Mesothelial cell of epicardium (in vitro differentiated cells): ENCODE data around the gene TELO2. TPM values are rescaled to one million over a fixed set of nuclear protein-coding genes. Genes with fewer than 3 reads are reported as not detected.

Experiments
- DNase-seq, 2 experiments: peaks; one replicate each; pipeline ENCODE4 v3.0.0; 2021; ENCODE audit warnings: low spot score in 2 of 2; ENCODE audit not compliant: unreplicated experiment in 2 of 2
- H3K27ac Mint-ChIP-seq: 2 replicates; pipeline ENCODE4 v1.8.0; 2021; ENCODE audit warnings: mixed read lengths
- H3K27me3 Mint-ChIP-seq: 2 replicates; pipeline ENCODE4 v1.8.0; 2021; ENCODE audit warnings: low read depth, mixed read lengths
- H3K36me3 Mint-ChIP-seq: 2 replicates; pipeline ENCODE4 v1.8.0; 2021; ENCODE audit warnings: mixed read lengths
- H3K4me1 Mint-ChIP-seq: 2 replicates; pipeline ENCODE4 v1.8.0; 2021; ENCODE audit warnings: mixed read lengths
- H3K4me3 Mint-ChIP-seq: 2 replicates; pipeline ENCODE4 v1.8.0; 2021; ENCODE audit warnings: mild to moderate bottlenecking, moderate library complexity, mixed read lengths
- H3K9me3 Mint-ChIP-seq: 2 replicates; pipeline ENCODE4 v1.8.0; 2021; ENCODE audit warnings: mixed read lengths
- total RNA-seq: library from RNA; stranded (reverse); gene quantifications from 3 replicates; pipeline ENCODE4 v1.2.1, GENCODE V29; 2021
- TF ChIP-seq, protein P1 (sequence below): fragments of 200-600 bp; sonication (generic); IDR thresholded peaks from one replicate; pipeline ENCODE4 v1.5.0; 2021; ENCODE audit warnings: antibody characterized with exemption; ENCODE audit not compliant: unreplicated experiment

The TELO2 gene
- total RNA-seq, 1 donor from 2014 or later: 70.2 TPM

DNA sequence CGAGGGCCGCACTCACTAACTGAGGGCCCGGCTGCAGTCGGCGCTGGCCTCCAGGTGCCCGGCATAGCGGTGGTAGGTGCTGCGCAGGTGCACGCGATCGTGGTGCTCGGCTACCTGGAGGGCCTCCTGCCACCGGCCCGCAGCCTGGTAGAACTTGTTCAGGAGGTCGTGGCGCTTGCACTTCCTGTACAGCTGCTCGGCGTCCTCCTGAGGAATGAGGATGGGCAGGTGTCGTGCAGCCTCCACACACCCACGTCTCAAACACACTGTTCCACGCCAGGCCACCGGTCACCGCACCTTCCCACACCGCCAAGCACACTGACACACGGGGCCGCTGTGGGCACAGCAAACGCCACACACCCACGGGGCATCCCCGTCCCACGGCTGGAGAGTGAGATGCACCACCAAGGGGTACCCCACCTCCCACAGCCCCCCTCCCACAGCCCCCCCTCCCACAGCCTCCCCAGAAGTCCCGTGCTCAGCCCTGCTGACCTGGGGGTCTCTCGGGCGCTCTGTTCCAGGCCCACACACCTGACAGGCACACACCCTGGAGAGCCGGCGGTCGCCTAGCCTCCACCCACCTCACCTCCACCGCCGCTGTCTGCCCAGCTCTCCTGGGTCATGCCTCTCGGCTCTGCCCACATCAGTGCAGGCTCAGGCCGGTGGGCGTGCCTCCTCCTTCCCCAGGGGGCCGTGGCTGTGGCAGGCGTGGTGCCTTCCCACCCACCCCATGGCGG, 32.9 kb downstream of the TELO2 start:
- Mint-ChIP-seq H3K4me3 (no peak overlapping the region), H3K4me1 (peaks cover 25% of the 10 kb centered on the region), H3K27me3 (no peaks in the 10 kb centered on the region), H3K9me3 (no peaks in the 10 kb centered on the region), H3K27ac (no peak overlapping the region), H3K36me3 (peaks cover 7% of the 10 kb centered on the region)
- TF ChIP-seq, protein P1, sequence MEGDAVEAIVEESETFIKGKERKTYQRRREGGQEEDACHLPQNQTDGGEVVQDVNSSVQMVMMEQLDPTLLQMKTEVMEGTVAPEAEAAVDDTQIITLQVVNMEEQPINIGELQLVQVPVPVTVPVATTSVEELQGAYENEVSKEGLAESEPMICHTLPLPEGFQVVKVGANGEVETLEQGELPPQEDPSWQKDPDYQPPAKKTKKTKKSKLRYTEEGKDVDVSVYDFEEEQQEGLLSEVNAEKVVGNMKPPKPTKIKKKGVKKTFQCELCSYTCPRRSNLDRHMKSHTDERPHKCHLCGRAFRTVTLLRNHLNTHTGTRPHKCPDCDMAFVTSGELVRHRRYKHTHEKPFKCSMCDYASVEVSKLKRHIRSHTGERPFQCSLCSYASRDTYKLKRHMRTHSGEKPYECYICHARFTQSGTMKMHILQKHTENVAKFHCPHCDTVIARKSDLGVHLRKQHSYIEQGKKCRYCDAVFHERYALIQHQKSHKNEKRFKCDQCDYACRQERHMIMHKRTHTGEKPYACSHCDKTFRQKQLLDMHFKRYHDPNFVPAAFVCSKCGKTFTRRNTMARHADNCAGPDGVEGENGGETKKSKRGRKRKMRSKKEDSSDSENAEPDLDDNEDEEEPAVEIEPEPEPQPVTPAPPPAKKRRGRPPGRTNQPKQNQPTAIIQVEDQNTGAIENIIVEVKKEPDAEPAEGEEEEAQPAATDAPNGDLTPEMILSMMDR: no peak
- DNase-seq: no peak

DNA sequence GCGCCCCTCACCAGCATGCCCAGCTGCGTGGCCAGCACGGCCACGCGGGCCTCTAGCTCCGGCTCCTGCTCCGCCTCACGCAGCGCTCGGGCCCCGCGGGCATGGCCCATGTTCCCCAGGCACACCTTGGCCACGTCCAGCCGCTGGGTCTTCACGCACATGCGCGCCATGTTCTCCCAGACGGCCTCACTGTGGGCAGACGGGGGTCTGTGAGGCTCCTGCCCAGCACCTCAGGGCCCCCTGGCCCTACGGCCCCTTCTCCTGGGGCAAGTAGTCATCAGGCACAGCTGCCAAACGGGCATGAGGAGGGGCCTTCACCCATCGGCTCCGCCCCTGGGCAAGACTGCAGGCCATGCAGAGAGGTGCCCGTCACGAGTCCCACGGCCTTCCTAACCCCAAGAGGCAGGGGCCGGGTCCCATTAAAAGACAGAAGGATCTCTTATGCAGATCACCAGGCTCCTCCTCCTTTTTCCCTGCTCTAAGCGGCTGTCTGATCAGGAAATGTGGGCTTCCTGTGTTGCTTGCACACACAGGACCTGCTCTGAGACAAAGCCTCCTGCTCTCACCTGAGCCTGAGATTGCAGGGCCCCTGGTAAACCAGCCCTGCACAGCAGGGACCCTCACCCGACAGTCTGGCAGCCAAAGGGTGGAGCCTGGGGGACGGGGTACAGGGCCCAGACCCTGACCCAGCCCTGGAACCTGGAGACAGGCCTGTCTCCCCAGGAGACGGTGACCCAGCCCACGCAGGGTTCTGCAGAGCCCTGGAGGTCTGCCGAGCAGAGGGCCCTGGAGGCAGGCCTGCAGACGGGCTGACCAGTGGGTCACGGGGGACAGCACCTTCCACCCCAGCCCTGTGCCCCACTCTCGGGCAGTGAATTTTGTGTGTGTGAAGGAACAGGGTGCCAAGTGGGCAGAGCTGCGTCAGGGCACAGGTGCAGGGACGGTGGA, 33.7 kb downstream of the TELO2 start:
- TF ChIP-seq, protein P1: no peak
- Mint-ChIP-seq H3K27ac (no peak overlapping the region), H3K4me3 (no peak overlapping the region), H3K27me3 (no peaks in the 10 kb centered on the region), H3K9me3 (no peaks in the 10 kb centered on the region), H3K36me3 (peaks cover 7% of the 10 kb centered on the region), H3K4me1 (peaks cover 33% of the 10 kb centered on the region)
- DNase-seq: no peak

DNA sequence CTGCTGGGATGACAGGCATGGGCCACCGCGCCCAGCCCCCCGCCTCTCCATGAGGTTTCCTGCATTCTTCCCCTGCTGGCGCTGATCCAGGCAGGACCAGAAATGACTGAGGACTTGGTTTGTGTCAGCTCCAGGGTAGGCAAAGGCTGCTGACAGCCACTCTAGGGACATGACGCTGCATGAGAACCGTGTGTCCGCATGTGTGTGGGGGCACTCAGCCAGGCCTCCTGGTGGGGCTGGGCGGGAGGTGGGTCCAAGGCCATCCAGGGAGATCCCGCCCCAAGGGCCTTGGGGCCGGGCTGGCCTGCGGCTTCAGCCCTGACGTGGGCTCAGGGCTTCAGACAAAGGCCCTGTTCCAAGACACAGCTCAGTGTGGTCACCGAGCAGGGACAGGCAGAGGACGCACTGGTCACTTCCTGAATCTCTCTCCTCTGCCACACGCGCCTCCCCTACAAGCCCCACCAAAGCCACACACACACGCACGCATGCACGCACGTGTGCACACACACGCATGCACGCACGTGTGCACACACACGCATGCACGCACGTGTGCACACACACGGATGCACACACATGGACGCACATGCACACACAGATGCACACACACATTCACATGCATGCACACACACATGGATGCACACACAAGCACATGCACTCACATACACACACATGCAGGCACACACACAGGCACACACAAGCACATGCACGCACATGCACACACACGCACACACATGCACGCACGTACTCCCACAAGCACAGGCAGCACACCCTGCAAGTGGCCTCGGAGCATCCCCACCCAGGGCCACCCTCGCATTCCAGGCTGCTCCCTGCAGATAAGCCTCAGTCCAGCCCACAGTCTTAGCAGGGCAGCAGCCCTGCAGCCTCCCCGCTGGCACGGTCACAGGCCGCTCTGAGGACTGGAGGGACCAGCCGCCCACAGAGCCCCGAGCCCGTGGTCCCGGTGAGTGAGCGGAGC, 35.0 kb downstream of the TELO2 start:
- H3K27me3 Mint-ChIP-seq: no peaks in the 10 kb centered on the region
- peaks cover 5% of the 10 kb centered on the region for H3K36me3 Mint-ChIP-seq
- H3K4me3 Mint-ChIP-seq: no peak overlapping the region
- TF ChIP-seq, protein P1: no peak
- H3K4me1 Mint-ChIP-seq: peaks cover 43% of the 10 kb centered on the region
- no peaks in the 10 kb centered on the region for H3K9me3 Mint-ChIP-seq
- peak overlapping the region; percentile 51 for H3K27ac Mint-ChIP-seq
- no peak for DNase-seq

DNA sequence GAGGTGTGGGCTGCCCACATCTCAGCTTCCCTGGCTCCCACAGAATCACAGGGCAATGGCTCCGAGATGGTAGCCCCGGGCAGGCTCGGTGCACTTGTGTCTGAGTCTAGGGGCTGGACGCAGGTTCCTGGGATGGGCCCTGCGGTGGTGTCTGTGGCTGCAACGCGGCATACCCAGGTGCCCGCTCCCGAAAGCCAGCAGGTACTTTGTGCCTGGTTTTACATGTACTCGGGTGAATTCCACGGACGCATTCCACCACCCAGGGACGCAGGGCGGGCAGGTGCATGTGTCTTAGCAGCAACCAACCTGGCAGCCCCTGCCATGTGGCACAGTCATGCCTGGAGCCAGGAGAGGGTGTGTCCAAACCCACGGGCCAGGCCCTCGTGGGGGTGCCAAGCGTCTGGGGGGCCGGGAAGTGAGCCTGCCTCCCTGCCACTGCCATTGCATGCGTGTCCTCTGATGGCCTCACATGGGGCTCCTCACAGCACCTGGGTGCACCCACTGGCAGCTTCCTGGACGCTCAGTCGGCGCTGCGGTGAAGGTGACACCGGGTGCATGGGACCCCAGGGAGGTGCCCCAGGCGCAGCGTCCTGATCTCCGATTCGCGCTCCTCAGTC, 35.9 kb downstream of the TELO2 start:
- no peaks in the 10 kb centered on the region for H3K27me3 Mint-ChIP-seq
- no peak for DNase-seq
- TF ChIP-seq, protein P1: no peak
- peaks cover under 1% of the 10 kb centered on the region for H3K36me3 Mint-ChIP-seq
- H3K4me3 Mint-ChIP-seq: no peak overlapping the region
- H3K9me3 Mint-ChIP-seq: no peaks in the 10 kb centered on the region
- H3K4me1 Mint-ChIP-seq: peaks cover 51% of the 10 kb centered on the region
- peak overlapping the region; percentile 89 for H3K27ac Mint-ChIP-seq
